A549 (cell line): ENCODE results near the gene NUDT9. TPM values are rescaled to one million over a fixed set of nuclear protein-coding genes. Genes with fewer than 3 reads are reported as not detected.

ENCODE experiments used
- ATAC-seq, 2 experiments: fragments of 200-7000 bp in 1 of 2; fragments of >200 bp in 1 of 2; cut with Nextera tagmentation in 1 of 2; cut with Tn5 transposase in 1 of 2; 3 replicates each; pipeline versions ENCODE4 v1.8.0 to v1.9.1; 2018 to 2020; ENCODE audit warnings: mild to moderate bottlenecking in 1 of 2, moderate library complexity in 1 of 2
- CTCF ChIA-PET: fragments of 300-600 bp; sonication (Branson Sonifier 250); formaldehyde crosslinking; extraction: SDS; loops from one replicate; lab custom pipeline; 2021; ENCODE audit warnings: antibody characterized with exemption, inconsistent platforms; lab: Yijun Ruan, JAX
- POLR2A ChIA-PET: fragments of 350-600 bp; formaldehyde crosslinking; extraction: SDS; loops from one replicate; lab custom pipeline; 2021; ENCODE audit warnings: antibody characterized with exemption, inconsistent platforms; lab: Yijun Ruan, JAX
- DNase-seq, 2 experiments: peaks; one replicate each; pipeline versions ENCODE4 v3.0.0 to v3.0.0-alpha.2; 2011 to 2016; ENCODE audit warnings: low read depth in 1 of 2, low spot score in 1 of 2
- FAIRE-seq: peaks from 2 replicates; lab custom pipeline; 2011; peaks lifted over from hg19 to GRCh38; lab: Jason Lieb, UNC
- H3K27ac ChIP-seq, 2 experiments: fragments of >200 bp; sonication (Bioruptor Twin); formaldehyde crosslinking; 3 replicates each; pipeline ENCODE4 v1.5.1; 2016 to 2017
- H3K4me1 ChIP-seq: fragments of >200 bp; sonication (Bioruptor Twin); formaldehyde crosslinking; 3 replicates; pipeline ENCODE4 v1.6.1; 2016
- H3K4me2 ChIP-seq: fragments of >200 bp; sonication (Bioruptor Twin); formaldehyde crosslinking; 3 replicates; pipeline ENCODE4 v1.6.1; 2016
- H3K4me3 ChIP-seq: fragments of >200 bp; sonication (Bioruptor Twin); formaldehyde crosslinking; 3 replicates; pipeline ENCODE4 v1.5.1; 2016
- H3K9me3 ChIP-seq: fragments of >200 bp; sonication (Bioruptor Twin); formaldehyde crosslinking; 3 replicates; pipeline ENCODE4 v1.6.1; 2016
- BHLHE40 ChIP-seq: IDR thresholded peaks from 2 replicates; pipeline ENCODE4 v1.6.1; 2012; ENCODE audit warnings: low read depth, low read length, inconsistent platforms
- CHD2 ChIP-seq: fragments of 150-350 bp; IDR thresholded peaks from 2 replicates; pipeline ENCODE4 v1.6.1; 2014; ENCODE audit warnings: low read length; ENCODE audit not compliant: partially characterized antibody
- CHD4 ChIP-seq: fragments of 200-600 bp; sonication (generic); IDR thresholded peaks from 2 replicates; pipeline ENCODE4 v1.6.1; 2016; ENCODE audit warnings: antibody characterized with exemption, mild to moderate bottlenecking, borderline replicate concordance
- EHMT2 ChIP-seq: fragments of 200-600 bp; sonication (generic); IDR thresholded peaks from 2 replicates; pipeline ENCODE4 v1.6.1; 2016; ENCODE audit warnings: antibody characterized with exemption, low read depth, mild to moderate bottlenecking, moderate library complexity
- ESRRA ChIP-seq: fragments of 150-350 bp; IDR thresholded peaks from 2 replicates; pipeline ENCODE4 v1.6.1; 2014; ENCODE audit warnings: mild to moderate bottlenecking, low read length, borderline replicate concordance
- HOXB5 ChIP-seq: fragments of 250-450 bp; sonication (Bioruptor Pico); IDR thresholded peaks from 2 replicates; pipeline ENCODE4 v1.5.0; 2020; ENCODE audit warnings: mild to moderate bottlenecking, moderate library complexity
- JUN ChIP-seq, 2 experiments: fragments of >200 bp; sonication (Bioruptor Twin); formaldehyde crosslinking; IDR thresholded peaks; 2 replicates in 1 of 2; 3 replicates in 1 of 2; pipeline ENCODE4 v1.6.1; 2016 to 2017
- KDM5A ChIP-seq: fragments of 200-600 bp; sonication (generic); IDR thresholded peaks from 2 replicates; pipeline ENCODE4 v1.6.1; 2016; ENCODE audit warnings: antibody characterized with exemption, mild to moderate bottlenecking
- MYC ChIP-seq: IDR thresholded peaks from 2 replicates; pipeline ENCODE4 v1.6.1; 2012; ENCODE audit warnings: mild to moderate bottlenecking, inconsistent platforms, low read length, improper control_type of control experiment, borderline replicate concordance
- POLR2A ChIP-seq: IDR thresholded peaks from 2 replicates; pipeline ENCODE4 v1.6.1; 2012; ENCODE audit warnings: mild to moderate bottlenecking, low read length
- RAD21 ChIP-seq, 2 experiments: fragments of >200 bp in 1 of 2; sonication (Bioruptor Twin) in 1 of 2; formaldehyde crosslinking in 1 of 2; IDR thresholded peaks in 1 of 2; conservative IDR thresholded peaks in 1 of 2; 2 replicates in 1 of 2; 3 replicates in 1 of 2; pipeline ENCODE4 v1.6.1; 2012 to 2018; ENCODE audit warnings: inconsistent platforms in 1 of 2
- RCOR1 ChIP-seq: fragments of 150-350 bp; IDR thresholded peaks from 2 replicates; pipeline ENCODE4 v1.6.1; 2014; ENCODE audit warnings: antibody characterized with exemption, low read length, low read depth
- SREBF2 ChIP-seq: fragments of 450-650 bp; IDR thresholded peaks from 2 replicates; pipeline ENCODE4 v1.6.1; 2014; ENCODE audit warnings: mild to moderate bottlenecking, moderate library complexity
- TFCP2L1 ChIP-seq: fragments of 250-450 bp; sonication (Bioruptor Pico); IDR thresholded peaks from 2 replicates; pipeline ENCODE4 v1.5.0; 2021; ENCODE audit warnings: mild to moderate bottlenecking
- ZC3H11A ChIP-seq: fragments of 450-650 bp; IDR thresholded peaks from 2 replicates; pipeline ENCODE4 v1.6.1; 2014; ENCODE audit warnings: antibody characterized with exemption, mild to moderate bottlenecking
- ZNF302 ChIP-seq: fragments of 250-450 bp; sonication (Bioruptor Pico); IDR thresholded peaks from 2 replicates; pipeline ENCODE4 v1.9.0; 2021; ENCODE audit warnings: inconsistent platforms, mild to moderate bottlenecking, moderate library complexity
- ZSCAN20 ChIP-seq: fragments of 250-450 bp; sonication (Bioruptor Pico); IDR thresholded peaks from 2 replicates; pipeline ENCODE4 v1.8.0; 2022; ENCODE audit warnings: mild to moderate bottlenecking, moderate library complexity
- WGBS: methylation state at CpG from one replicate; pipeline ENCODE4 v1.1.6; 2017; ENCODE audit errors: missing lambda C conversion rate; 5-methylcytosine and 5-hydroxymethylcytosine counted together
- polyA plus RNA-seq, 4 experiments: library from polyadenylated mRNA; depleted of rRNA in 3 of 4; stranded (reverse); fragments of >200 nt; fragmentation: RNase III in 1 of 4; extraction: RNeasy Plus Mini Kit Qiagen cat#74134 plus additional on column Dnase treatment in 1 of 4; gene quantifications; 2 replicates in 3 of 4; 3 replicates in 1 of 4; pipeline ENCODE4 v1.2.3, GENCODE V29; 2011 to 2017
- TF ChIP-seq, protein P1 (sequence below): fragments of >200 bp; sonication (Bioruptor Twin); formaldehyde crosslinking; IDR thresholded peaks from 3 replicates; pipeline ENCODE4 v1.5.1; 2016
- TF ChIP-seq, protein P2 (sequence below): fragments of >200 bp; sonication (Bioruptor Twin); formaldehyde crosslinking; IDR thresholded peaks from 3 replicates; pipeline ENCODE4 v1.6.1; 2016
- TF ChIP-seq, protein P3 (sequence below): fragments of 200-600 bp; sonication (generic); IDR thresholded peaks from 2 replicates; pipeline ENCODE4 v1.6.1; 2016; ENCODE audit warnings: antibody characterized with exemption, mild to moderate bottlenecking, moderate library complexity
- TF ChIP-seq, protein P4 (sequence below): IDR thresholded peaks from 2 replicates; pipeline ENCODE4 v1.6.1; 2012

The NUDT9 gene
- polyA plus RNA-seq, 2 of the 4 experiments (the other 2 are of a cell fraction) = 36.7 to 44.0 TPM

DNA sequence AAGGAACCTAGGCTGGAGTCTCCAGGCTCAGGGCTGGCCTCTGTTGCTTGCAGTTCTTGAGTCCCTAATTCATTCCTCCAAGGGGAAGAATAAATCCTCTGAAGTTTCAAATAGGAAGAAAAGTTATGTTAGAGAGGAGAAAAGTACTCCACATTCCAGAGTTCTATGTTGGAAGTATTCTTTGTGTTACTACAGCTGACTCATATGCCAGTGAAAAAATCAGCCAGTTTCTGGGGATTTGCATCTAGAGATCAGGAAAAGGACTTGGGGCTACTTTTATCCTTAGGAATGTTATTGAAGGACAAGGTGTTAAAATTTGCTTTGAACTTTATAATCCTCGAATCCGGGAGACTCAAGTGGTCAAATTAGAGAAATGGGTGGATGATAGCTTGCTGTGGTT, 11.7 kb upstream of the NUDT9 start:
- H3K4me2 ChIP-seq = 0 out of 3 replicates have a peak overlapping the region, but pooled peaks have one; percentile 53
- POLR2A ChIA-PET = interaction anchor here (1.6 kb wide), 1 partner anchor 12 kb away, joined by 6 read pairs; the partner anchor contains the start of gene NUDT9
- CTCF ChIA-PET = no interaction called here
- H3K4me1 ChIP-seq = peaks cover 19% of the 10 kb centered on the region
- 85% methylated on average over 2 of the region's 2 CpGs for WGBS
- ATAC-seq (no peak; a peak in 1 of 6 replicates), DNase-seq (no peak), FAIRE-seq (no peak)
- H3K4me3 ChIP-seq = no peak overlapping the region
- peak overlapping the region in 1 of 2 experiments; percentile 38; a peak in 1 of 6 replicates for H3K27ac ChIP-seq
- H3K9me3 ChIP-seq = no peaks in the 10 kb centered on the region
- no peak for TF ChIP-seq MYC
- TF ChIP-seq, protein P1, sequence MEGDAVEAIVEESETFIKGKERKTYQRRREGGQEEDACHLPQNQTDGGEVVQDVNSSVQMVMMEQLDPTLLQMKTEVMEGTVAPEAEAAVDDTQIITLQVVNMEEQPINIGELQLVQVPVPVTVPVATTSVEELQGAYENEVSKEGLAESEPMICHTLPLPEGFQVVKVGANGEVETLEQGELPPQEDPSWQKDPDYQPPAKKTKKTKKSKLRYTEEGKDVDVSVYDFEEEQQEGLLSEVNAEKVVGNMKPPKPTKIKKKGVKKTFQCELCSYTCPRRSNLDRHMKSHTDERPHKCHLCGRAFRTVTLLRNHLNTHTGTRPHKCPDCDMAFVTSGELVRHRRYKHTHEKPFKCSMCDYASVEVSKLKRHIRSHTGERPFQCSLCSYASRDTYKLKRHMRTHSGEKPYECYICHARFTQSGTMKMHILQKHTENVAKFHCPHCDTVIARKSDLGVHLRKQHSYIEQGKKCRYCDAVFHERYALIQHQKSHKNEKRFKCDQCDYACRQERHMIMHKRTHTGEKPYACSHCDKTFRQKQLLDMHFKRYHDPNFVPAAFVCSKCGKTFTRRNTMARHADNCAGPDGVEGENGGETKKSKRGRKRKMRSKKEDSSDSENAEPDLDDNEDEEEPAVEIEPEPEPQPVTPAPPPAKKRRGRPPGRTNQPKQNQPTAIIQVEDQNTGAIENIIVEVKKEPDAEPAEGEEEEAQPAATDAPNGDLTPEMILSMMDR = no peak
- TF ChIP-seq CHD4 = no peak

DNA sequence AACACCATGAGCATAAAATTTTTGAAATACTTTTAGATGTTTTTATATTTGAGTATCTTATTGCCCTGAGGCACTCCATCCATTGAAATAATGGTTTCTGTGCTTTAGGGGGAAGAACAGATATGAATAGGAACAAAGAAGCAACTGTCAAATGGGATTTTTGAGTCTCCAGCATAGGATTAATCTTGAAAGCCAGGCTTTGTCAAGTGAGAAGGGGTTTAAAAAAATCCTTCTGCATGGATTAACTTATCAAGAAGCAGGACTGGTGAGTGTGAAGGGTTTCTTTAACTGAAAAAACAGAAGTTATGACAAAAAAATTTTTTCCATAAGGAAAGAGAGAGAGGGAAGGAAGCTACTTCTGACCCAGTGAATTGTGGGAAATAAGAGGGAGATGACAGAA, 7.6 kb upstream of the NUDT9 start:
- peaks cover 26% of the 10 kb centered on the region; the same call in 2 of the 3 replicates for H3K4me1 ChIP-seq
- no peak overlapping the region for H3K4me2 ChIP-seq
- H3K27ac ChIP-seq = no peak overlapping the region
- no peak overlapping the region for H3K4me3 ChIP-seq
- TF ChIP-seq, protein P2, sequence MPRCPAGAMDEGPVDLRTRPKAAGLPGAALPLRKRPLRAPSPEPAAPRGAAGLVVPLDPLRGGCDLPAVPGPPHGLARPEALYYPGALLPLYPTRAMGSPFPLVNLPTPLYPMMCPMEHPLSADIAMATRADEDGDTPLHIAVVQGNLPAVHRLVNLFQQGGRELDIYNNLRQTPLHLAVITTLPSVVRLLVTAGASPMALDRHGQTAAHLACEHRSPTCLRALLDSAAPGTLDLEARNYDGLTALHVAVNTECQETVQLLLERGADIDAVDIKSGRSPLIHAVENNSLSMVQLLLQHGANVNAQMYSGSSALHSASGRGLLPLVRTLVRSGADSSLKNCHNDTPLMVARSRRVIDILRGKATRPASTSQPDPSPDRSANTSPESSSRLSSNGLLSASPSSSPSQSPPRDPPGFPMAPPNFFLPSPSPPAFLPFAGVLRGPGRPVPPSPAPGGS = no peak
- no peak for TF ChIP-seq POLR2A
- no peak for TF ChIP-seq MYC
- TF ChIP-seq ZNF302 (CRISPR knock-in tag) = no peak
- no peak for TF ChIP-seq RCOR1
- TF ChIP-seq, protein P3, sequence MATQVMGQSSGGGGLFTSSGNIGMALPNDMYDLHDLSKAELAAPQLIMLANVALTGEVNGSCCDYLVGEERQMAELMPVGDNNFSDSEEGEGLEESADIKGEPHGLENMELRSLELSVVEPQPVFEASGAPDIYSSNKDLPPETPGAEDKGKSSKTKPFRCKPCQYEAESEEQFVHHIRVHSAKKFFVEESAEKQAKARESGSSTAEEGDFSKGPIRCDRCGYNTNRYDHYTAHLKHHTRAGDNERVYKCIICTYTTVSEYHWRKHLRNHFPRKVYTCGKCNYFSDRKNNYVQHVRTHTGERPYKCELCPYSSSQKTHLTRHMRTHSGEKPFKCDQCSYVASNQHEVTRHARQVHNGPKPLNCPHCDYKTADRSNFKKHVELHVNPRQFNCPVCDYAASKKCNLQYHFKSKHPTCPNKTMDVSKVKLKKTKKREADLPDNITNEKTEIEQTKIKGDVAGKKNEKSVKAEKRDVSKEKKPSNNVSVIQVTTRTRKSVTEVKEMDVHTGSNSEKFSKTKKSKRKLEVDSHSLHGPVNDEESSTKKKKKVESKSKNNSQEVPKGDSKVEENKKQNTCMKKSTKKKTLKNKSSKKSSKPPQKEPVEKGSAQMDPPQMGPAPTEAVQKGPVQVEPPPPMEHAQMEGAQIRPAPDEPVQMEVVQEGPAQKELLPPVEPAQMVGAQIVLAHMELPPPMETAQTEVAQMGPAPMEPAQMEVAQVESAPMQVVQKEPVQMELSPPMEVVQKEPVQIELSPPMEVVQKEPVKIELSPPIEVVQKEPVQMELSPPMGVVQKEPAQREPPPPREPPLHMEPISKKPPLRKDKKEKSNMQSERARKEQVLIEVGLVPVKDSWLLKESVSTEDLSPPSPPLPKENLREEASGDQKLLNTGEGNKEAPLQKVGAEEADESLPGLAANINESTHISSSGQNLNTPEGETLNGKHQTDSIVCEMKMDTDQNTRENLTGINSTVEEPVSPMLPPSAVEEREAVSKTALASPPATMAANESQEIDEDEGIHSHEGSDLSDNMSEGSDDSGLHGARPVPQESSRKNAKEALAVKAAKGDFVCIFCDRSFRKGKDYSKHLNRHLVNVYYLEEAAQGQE = no peak
- no peak for TF ChIP-seq KDM5A
- TF ChIP-seq TFCP2L1 = no peak
- TF ChIP-seq BHLHE40 = no peak
- TF ChIP-seq SREBF2 = no peak
- TF ChIP-seq, protein P4, sequence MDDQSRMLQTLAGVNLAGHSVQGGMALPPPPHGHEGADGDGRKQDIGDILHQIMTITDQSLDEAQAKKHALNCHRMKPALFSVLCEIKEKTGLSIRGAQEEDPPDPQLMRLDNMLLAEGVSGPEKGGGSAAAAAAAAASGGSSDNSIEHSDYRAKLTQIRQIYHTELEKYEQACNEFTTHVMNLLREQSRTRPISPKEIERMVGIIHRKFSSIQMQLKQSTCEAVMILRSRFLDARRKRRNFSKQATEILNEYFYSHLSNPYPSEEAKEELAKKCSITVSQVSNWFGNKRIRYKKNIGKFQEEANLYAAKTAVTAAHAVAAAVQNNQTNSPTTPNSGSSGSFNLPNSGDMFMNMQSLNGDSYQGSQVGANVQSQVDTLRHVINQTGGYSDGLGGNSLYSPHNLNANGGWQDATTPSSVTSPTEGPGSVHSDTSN = no peak
- TF ChIP-seq RAD21 (conservative IDR thresholded peaks at IDR 0.05 in 1 of 2, IDR thresholded peaks at IDR 0.05 in 1 of 2) = no peak
- no peak for TF ChIP-seq EHMT2
- no peak for TF ChIP-seq ZC3H11A
- no peak for TF ChIP-seq ZSCAN20 (CRISPR knock-in tag)
- no peak for TF ChIP-seq JUN (IDR thresholded peaks at IDR 0.05)
- no peak for TF ChIP-seq ESRRA
- TF ChIP-seq CHD2 = no peak
- TF ChIP-seq HOXB5 = no peak
- FAIRE-seq = no peak
- H3K9me3 ChIP-seq = no peaks in the 10 kb centered on the region
- ChIA-PET POLR2A (interaction anchor here (0.6 kb wide), 1 partner anchor 9 kb away, joined by 8 read pairs; no protein-coding TSS in a partner anchor), CTCF (no interaction called here)
- no peak for ATAC-seq
- DNase-seq = no peak
